Lung (tissue), 12 donors: ENCODE data around the gene SDCBP2. TPM values are rescaled to one million over a fixed set of nuclear protein-coding genes. Genes with fewer than 3 reads are reported as not detected.

ENCODE experiments used
- ATAC-seq: fragments of 200-7000 bp; cut with Tn5 transposase; one replicate; pipeline ENCODE4 v1.9.1; 2020; ENCODE audit warnings: moderate number of reproducible peaks; ENCODE audit not compliant: insufficient read depth, low FRiP score
- DNase-seq, 3 donors: peaks; one replicate each; pipeline ENCODE4 v3.0.0-alpha.2; 2013 to 2017
- H3K27ac ChIP-seq, 2 donors: one replicate each; pipeline ENCODE4 v1.5.1; 2013; ENCODE audit warnings: mild to moderate bottlenecking in 2 of 2, moderate library complexity in 2 of 2, control low read depth in 1 of 2, inconsistent platforms in 1 of 2, low read depth in 1 of 2, low read length in 1 of 2
- H3K27me3 ChIP-seq, 3 donors: one replicate each; pipeline ENCODE4 v1.5.1; 2013; ENCODE audit warnings: low read length in 2 of 3; ENCODE audit not compliant: control insufficient read depth in 3 of 3, insufficient read depth in 3 of 3
- H3K36me3 ChIP-seq, 4 donors: one replicate each; pipeline ENCODE4 v1.5.1; 2013; ENCODE audit warnings: low read length in 4 of 4, mild to moderate bottlenecking in 1 of 4, moderate library complexity in 1 of 4; ENCODE audit not compliant: control insufficient read depth in 4 of 4, insufficient read depth in 4 of 4
- H3K4me1 ChIP-seq, 5 donors: one replicate each; pipeline ENCODE4 v1.5.1; 2013; ENCODE audit warnings: low read length in 5 of 5, mild to moderate bottlenecking in 2 of 5, moderate library complexity in 1 of 5; ENCODE audit not compliant: control insufficient read depth in 5 of 5, insufficient read depth in 5 of 5
- H3K4me3 ChIP-seq: one replicate; pipeline ENCODE4 v1.5.1; 2013; ENCODE audit warnings: mild to moderate bottlenecking, control low read depth, moderate library complexity
- H3K9ac ChIP-seq, 2 donors: one replicate each; pipeline ENCODE4 v1.5.1; 2013; ENCODE audit warnings: low read length in 2 of 2, control low read depth in 1 of 2; ENCODE audit not compliant: insufficient read depth in 1 of 2
- H3K9me3 ChIP-seq, 4 donors: one replicate each; pipeline ENCODE4 v1.5.1; 2013; ENCODE audit warnings: low read length in 3 of 4, mild to moderate bottlenecking in 1 of 4, moderate library complexity in 1 of 4; ENCODE audit not compliant: control insufficient read depth in 4 of 4, insufficient read depth in 3 of 4
- WGBS, 2 donors: extraction: QIAGEN DNeasy Blood & Tissue Kit; methylation state at CpG; one replicate each; pipeline ENCODE4 v1.1.7; 2013; 5-methylcytosine and 5-hydroxymethylcytosine counted together
- polyA plus RNA-seq, 2 donors: library from polyadenylated mRNA; stranded (reverse); fragments of 200-250 nt; gene quantifications; one replicate each; pipeline ENCODE4 v1.2.1, GENCODE V29; 2013
- total RNA-seq, 2 donors: library from RNA; depleted of rRNA in 1 of 2; stranded (reverse); fragments of >200 nt in 1 of 2; gene quantifications; one replicate each; pipeline ENCODE4 v1.2.1, GENCODE V29; 2014 to 2021
- TF ChIP-seq, protein P1 (sequence below): IDR thresholded peaks from 2 replicates; pipeline ENCODE4 v1.5.1; 2012; ENCODE audit warnings: mild to moderate bottlenecking; ENCODE audit errors: control extremely low read depth, extremely low read depth
- donor health status: control.
- donor health status: control.
- donor health status: Bipolar disorder and iron deficiency.
- donor health status: healthy.
- donor health status: DM: yes; HTN: yes; CAD: no.

Gene SDCBP2
- total and polyA plus RNA-seq, 4 donors = 3.5 to 18.1 (median 12.5) TPM

- Histone ChIP-seq H3K4me3 (no peak overlapping the region), H3K27me3 (no peaks in the 10 kb centered on the region), H3K36me3 (no peaks in the 10 kb centered on the region), H3K9me3 (no peaks in the 10 kb centered on the region), H3K4me1 (peaks cover 0 to 7% (median 5%) of the 10 kb centered on the region in 5 donors), H3K9ac (no peak overlapping the region), H3K27ac (no peak overlapping the region)
- WGBS, 2 donors = 92 to 97% methylated on average over 1 of the region's 1 CpG
- DNase-seq (no peak), ATAC-seq (no peak)
- TF ChIP-seq, protein P1, sequence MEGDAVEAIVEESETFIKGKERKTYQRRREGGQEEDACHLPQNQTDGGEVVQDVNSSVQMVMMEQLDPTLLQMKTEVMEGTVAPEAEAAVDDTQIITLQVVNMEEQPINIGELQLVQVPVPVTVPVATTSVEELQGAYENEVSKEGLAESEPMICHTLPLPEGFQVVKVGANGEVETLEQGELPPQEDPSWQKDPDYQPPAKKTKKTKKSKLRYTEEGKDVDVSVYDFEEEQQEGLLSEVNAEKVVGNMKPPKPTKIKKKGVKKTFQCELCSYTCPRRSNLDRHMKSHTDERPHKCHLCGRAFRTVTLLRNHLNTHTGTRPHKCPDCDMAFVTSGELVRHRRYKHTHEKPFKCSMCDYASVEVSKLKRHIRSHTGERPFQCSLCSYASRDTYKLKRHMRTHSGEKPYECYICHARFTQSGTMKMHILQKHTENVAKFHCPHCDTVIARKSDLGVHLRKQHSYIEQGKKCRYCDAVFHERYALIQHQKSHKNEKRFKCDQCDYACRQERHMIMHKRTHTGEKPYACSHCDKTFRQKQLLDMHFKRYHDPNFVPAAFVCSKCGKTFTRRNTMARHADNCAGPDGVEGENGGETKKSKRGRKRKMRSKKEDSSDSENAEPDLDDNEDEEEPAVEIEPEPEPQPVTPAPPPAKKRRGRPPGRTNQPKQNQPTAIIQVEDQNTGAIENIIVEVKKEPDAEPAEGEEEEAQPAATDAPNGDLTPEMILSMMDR = no peak
These were observed 36.3 kb downstream of the SDCBP2 start for GRCh38 chr20:1292620-1293019.

GRCh38 chr20:1291191-1291741 is 37.7 kb downstream of the SDCBP2 start:
- H3K9me3 ChIP-seq = no peaks in the 10 kb centered on the region
- ATAC-seq = no peak
- DNase-seq = peak; percentile 42 to 69 (median 45)

GRCh38 chr20:1287787-1288569 is 41.0 kb downstream of the SDCBP2 start:
- TF ChIP-seq, protein P1 = no peak
- Histone ChIP-seq H3K27me3 (peaks cover 0 to 2% (median 0%) of the 10 kb centered on the region in 3 donors), H3K36me3 (no peaks in the 10 kb centered on the region), H3K9ac (no peak overlapping the region), H3K4me3 (no peak overlapping the region), H3K27ac (no peak overlapping the region), H3K9me3 (no peaks in the 10 kb centered on the region), H3K4me1 (peaks cover 0 to 20% (median 10%) of the 10 kb centered on the region in 5 donors)
- ATAC-seq = no peak
- 93 to 96% methylated on average over 11 of the region's 11 CpGs for WGBS, 2 donors
- DNase-seq = no peak

More at GRCh38 chr20:1291191-1291741, 37.7 kb downstream of the SDCBP2 start:
- H3K36me3 ChIP-seq = no peaks in the 10 kb centered on the region
- TF ChIP-seq, protein P1 = no peak
- H3K4me1 ChIP-seq = peaks cover 0 to 7% (median 5%) of the 10 kb centered on the region in 5 donors
- WGBS, 2 donors = 53 to 64% methylated on average over 5 of the region's 5 CpGs
- no peak overlapping the region for H3K27ac ChIP-seq
- H3K27me3 ChIP-seq = peaks cover 0 to 2% (median 0%) of the 10 kb centered on the region in 3 donors
- no peak overlapping the region for H3K4me3 ChIP-seq
- H3K9ac ChIP-seq = no peak overlapping the region
